NCI-H1105 treated with DMSO at 0.1 percent for 48 hours (cell line): ENCODE measurements around the gene AQP12B.
"Not testable (repeated sequence)": the region's sequence is repeated elsewhere in the genome, so short reads cannot be mapped to it uniquely, and the experiment has no call there.

Source experiments
- DNase-seq: peaks from one replicate; lab custom pipeline; 2025; lab: John Stamatoyannopoulos, UW

Gene AQP12B, protein sequence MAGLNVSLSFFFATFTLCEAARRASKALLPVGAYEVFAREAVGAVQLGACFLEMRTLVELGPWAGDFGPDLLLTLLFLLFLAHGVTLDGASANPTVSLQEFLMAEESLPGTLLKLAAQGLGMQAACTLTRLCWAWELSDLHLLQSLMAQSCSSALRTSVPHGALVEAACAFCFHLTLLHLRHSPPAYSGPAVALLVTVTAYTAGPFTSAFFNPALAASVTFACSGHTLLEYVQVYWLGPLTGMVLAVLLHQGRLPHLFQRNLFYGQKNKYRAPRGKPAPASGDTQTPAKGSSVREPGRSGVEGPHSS

DNA sequence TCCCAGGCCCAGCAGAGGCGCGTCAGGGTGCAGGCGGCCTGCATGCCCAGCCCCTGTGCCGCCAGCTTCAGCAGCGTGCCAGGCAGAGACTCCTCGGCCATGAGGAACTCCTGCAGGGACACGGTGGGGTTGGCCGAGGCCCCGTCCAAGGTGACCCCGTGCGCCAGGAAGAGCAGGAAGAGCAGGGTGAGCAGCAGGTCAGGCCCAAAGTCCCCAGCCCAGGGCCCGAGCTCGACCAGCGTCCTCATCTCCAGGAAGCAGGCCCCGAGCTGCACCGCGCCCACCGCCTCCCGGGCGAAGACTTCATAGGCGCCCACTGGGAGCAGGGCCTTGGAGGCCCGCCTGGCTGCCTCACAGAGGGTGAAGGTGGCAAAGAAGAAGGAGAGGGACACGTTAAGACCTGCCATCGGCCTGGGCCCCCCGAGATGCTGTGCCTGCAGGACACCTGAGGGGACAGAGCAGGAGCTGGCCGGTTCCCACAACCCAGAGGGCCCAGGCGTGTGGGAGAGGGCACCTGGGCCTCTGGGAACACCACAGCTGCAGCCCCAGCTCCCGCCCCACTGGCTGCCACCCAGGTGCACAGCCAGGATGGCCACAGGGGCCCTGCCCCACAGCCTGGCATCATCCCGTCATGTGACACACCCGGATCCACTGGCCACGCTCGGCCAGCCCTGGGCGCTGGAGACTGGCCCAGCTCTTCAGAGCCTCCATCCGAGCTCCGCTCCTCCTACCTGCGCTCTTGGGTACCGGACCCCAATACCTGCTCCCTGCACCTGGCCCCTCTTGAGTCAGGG is at the start of gene AQP12B:
Gene AQP12B, minus strand, starts transcription at position 455 of the 794 bp plus-strand sequence. Its CDS starts 48 bp downstream, at position 407.
- DNase-seq, result not testable (repeated sequence)

DNA sequence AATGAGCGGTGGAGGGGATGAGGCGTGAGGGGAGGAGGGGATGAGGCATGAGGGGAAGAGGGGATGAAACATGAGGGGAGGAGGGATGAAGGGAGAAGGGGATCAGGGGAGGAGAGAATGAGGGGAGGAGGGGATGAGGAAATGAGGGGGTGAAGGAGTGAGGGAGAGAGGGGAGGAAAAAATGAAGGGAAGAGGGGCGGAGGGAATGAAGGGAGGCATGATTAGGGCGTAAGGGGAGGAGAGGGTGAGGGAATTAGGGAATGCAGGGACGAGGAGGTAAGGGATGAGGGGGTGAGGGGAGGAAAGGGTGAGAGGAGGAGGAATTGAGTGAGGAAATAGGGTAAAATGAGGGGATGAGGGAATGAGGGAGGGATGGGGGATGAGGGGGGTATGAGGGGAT is 49.5 kb upstream of the AQP12B start:
- no peak for DNase-seq

DNA sequence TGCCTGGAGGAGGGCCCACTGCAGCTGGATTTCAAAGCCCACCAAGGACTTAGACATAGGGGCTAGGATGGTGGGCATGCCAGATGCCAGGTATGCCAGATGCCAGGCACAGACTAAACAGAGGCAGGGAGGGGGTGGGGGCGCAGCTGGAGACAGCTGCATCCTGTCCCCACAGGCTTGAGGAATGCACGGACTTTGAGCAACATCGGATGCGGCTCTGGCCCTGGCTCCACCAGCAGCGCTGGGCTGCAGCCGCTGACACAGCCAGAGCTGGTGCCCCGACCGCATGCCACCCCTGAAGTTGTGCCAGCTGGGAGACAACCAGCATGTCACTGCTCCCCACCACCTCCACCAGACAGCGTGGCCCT is 48.5 kb upstream of the AQP12B start:
- DNase-seq, result no peak

DNA sequence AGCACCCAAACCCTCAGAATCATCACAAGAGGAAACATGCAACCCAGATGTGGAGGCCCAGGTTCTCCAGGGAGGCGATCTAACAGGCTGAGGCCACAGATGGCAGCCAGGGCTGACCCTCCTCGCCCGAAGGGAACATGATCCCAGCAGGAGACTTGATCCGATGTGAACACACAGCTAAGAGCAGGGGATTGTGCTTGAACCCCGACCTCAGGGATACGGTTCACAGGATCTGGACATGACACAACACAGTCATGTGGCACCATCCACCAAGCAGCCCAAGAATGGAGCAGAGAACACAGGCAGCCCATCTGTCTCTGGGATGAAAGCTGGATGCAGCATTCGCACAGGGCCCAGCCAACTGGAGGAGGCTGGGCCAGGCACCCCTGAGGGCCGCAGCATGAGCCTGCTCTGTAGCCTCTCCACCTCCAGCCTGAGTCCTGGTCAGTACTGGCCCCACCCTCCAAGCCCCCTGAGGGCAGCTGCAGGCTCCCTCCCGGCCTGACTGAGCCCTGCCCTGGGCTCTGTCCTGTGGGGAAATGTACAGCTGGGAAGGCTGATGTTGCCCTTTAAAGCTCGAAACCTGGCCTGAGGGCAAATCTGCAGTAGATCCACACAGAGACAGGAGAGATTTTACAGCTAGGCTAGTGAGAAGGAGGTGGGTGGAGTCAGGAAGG is 48.0 kb upstream of the AQP12B start:
- no peak for DNase-seq

DNA sequence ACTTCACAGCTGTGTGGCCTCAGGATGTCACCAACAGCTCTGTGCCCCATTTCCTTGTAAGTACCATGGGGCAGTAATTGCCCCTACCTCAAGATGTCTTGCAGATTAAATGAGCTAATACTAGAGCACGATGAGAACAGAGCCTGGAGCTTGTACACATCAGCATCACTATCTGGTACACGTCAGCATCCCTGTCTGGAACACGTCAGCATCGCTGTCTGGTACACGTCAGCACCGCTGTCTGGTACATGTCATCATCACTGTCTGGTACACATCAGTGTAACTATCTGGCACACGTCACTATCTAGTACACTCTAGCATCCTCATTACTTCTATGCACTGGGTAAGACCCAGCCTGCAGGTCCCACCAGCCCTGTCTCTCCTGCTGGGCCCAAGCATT is 46.1 kb upstream of the AQP12B start:
- DNase-seq, result no peak

DNA sequence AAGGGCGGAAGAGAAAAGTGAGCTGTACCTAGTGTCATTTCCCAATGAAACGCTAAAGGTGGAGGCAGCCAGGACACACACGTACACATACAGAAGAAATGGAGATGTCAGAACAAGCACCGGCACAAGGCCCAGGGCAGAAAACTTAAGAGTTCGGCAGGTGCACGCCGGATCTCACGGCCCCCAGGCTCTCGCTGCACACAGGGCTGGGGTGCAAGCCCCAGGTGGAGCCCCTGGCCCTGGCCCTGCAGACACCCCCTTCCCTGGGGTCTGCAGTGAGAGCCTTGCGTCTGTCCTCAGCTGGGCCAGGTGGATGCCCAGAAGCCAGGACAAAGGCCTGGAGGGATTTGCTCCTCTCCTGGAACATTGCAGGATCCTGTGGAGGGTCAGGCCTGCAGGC is 45.7 kb upstream of the AQP12B start:
- DNase-seq, result no peak

DNA sequence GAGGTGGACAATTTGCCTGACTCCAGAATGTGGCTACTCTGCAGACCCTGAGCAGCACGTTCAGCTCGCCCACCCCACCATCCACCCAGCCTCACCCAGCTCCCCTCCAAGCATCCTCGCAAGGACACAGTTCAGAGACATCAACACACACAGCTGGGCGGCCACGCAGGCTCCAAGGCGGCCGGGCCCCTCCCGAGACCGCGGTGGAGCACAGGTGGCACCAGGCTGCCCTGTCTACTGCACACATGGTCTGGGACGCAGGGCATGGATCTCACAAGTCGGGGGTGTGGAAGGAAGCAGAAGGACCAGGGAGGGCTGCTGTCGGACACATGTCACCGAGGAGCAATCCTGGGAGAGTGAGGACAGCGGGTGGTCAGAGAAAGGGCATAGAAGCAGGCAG is 45.2 kb upstream of the AQP12B start:
- no peak for DNase-seq

DNA sequence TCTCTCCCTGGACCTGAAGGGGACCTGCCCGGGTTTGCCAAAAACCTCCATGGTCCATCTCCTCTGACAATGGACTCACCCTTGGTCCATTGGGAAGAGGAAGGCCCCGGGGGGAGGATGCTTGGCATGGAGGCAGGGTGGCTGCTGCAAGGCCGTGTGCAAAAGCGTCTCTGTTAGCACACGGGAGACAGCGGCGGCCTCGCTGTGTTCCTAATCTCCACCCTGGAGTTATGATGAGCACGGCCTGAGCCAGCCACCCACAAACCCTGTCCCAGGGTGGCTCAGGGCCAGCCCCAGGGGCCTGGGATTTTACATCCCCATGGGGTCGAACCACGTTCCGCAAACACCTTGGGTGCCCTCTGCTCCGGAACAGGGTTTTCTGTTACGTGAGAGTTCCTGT is 44.8 kb upstream of the AQP12B start:
- no peak for DNase-seq

DNA sequence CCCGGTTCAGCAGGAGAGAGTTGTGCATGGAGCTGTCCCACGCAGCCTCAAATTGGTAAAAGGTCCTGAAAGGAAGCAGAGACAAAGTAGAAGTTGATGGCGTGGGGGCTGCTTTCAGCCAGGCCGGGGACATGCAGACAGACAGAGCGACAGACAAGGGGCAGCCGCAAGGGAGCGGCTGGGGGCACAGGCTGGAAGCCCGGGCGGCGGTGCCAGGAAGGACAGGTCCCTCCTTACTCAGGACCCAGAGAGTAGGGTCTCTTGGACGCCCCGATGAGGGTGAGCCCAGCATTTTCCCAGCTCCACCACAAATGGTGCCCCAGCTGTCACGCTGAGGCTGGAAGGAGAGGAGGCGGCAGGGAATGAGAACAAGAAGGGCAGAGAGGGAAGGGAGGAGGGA is 44.2 kb upstream of the AQP12B start:
- no peak for DNase-seq

DNA sequence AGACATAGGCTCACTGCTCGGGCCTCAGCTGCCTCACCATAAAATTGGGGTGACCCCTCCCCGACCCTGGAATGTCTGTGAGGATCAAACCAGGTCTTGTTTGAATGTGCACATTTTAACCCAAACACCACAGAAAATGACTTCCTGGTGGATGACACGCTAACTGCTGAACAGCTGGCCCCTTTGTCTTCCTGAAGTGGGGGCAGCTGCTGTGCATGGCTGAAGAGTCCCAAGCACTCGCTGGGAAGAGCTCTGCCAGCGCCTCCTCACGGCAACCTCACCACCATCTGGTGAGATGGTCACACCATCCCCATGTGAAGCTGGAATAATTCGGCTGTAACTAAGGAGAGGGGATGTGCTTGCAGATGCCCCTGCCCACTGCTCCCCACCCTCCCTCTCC is 43.0 kb upstream of the AQP12B start:
- DNase-seq, result no peak

DNA sequence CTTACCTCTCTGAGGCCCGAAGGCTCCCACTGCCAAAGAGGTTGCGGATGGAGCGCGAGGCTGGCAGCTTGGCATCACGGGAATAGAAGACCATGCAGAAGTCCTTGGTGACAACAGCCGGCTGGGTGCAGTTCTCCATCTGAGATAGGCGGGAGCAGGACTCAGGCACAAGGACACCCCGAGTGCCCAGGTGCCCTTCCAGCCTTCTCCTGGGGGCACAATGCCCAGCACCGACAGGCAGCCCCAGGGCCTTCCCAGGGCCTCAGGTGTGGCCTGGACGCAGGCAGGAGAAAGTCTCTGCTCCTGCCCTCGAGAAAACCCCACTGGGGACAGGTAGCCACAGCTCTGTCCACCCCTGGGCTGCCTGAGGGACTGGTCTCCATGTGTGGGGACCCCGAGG is 42.6 kb upstream of the AQP12B start:
- no peak for DNase-seq

DNA sequence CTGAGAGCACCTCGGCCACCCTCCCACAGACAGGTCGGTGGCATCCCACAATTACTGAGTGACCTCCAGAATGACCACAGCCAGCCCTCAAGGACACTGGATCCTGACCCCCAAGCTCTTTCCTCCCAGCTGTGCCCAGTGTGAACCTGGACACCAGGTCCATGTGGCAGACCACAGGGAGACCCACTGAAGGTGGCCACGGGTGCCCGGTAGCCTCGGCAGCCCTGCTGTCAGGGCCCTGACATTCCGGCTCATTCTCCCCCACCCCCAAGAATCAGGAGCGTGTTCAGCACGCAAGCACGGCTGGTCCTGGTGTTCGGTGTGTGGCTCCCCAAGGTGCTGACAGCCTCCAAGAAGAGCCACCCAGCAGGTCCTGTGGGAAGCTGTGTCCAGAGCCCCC is 41.7 kb upstream of the AQP12B start:
- no peak for DNase-seq

DNA sequence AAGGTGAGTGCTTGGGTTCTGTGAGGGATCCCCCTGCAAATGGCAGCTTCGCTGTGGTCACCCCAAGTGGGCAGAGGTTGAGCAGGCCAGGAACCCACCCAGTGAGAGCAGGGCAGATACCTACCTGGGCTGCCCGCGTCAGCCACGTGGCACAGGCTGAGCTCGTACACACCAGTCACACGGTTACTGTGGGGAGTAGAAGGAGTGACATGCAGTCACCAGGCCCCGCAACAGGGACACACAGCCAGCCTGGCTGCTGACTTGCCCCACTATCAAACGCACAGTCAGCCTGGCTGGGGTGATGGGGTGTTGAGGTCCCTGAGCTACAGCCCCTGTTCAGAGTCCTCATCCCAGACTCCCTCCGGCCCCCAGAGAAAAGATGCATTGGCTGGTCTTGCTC is 41.2 kb upstream of the AQP12B start:
- no peak for DNase-seq

DNA sequence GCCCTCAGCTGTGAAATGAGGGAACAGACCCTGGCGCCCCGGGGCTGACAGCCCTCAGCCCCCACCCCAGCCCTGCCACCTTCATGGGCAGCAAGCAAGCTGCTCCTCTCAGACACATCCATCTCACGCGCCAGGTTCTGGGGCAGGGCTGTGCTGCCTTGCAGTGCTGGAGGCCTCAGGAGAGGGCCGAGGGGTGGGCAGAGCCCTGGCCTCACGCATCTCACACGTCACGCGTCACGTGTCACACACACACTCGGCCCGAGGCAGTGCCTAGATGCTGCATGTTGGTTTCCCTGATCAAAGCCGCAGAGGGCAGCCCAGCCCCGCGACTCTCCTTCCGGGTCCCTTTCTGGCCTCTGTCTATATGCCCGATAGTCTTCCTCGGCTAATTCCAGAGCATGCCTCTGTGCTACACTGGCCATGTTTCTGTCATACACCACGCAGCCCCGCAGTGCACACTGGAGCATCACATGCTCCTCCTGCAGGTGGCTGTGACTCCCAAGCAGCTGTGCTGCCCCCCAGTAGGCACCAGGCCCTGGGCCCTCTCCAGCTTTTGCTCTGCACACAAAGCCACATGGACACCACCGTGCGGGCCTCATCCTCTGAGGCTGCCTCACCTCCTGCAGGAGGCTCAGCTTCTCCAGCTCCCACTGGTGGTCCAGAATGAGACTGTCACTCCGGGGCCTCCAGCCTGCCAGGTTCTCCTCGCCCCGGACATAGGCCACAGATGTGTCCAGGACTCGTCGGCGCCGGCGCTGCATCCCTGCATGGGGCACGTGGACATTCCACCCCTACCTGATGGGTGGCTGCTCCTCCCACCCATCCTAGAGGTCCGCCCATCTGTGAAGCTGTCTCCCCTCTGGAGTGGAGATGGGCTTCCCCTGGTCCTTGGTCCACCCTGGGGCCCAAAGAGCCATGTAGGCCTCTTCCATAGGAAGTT is 40.4 kb upstream of the AQP12B start:
- no peak for DNase-seq

DNA sequence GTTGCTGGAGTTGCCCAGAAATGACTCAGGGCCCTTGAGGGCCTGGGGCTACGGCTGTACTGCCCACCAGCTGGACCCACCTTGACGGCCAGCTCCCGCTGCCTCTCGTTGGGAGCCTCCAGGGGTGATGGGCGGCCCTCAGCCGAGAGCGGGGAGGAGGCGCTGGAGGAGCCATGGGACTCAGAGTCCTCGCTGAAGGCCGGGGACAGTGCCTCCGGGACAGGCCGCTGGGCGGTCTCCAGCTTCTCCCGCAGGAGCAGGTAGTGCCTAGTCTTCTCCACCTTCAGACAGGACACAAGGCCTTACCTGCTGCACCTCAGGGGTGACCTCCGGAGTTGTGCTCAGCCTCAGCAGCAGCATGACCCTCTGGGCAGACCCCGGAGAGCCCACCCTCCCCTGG is 39.7 kb upstream of the AQP12B start:
- DNase-seq, result no peak

DNA sequence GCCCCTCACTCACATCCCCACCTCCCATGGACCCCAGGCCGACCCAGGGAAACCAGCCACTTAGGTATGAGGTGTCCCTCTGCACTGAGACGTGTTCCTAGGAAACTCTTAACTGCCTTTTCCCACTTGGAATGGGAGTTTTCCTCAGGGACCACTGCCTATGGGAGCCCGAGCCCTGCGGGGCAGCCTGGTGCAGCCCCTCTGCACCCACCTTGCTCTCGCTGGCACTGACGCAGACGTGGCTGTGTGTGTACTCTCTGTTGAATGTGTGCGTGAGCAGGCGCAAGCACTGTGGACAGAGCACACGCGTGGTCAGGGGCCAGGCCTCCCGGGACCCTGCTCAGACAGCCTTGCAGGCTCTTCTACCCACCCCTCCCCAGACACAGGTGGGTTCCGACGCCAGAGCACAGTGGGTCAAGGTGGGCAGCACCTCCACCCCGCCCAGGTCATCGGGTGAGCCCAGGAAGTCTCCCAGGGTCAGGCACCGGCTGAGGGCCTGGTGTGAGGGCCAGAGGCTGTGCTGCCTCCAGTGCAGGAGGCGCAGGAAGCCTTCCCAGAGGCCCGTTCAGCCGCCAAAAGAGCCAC is 39.0 kb upstream of the AQP12B start:
- no peak for DNase-seq

DNA sequence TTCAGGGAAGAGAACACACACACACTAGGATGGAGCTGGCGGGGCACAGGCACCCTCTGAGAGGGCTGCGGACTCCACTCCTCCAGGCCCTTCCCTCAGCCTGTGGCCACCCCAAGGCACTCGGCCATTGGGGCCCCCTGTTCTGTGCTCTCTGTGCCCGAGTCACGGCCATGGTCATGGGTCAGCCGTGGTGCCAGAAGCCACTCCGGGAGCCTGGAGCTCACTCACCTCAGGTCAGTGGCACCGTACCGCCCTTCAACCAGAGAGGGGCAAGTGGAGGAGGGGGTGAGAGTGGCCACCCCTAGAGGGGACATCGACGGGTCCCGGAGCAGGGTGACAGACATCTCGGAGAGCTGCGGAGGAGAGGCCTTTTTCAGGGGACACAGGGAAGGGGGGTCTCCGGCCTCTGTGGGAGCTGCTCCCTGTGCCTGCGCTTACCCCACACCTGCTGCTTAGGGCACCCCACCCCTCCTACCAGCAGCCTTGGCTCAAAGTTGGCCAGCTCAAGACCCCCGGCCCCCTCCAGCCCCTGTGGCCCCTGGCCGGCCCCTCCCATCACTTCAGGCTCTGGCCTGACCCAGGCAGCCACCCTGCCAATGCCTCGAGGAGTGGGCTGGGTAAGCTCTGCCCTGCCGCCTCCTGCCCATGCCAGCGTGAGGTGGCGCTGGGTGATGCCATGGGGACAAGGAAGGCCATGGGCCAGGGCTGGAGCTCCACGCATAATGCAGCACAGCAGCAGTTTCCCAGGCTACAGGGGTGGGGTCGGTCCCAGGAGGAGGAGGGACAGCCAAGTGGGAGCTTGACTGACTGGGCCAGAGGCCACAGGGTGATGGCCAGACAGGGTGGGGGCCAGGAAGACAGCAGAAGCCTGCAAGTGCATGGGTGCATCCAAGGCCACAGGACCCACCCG is 38.3 kb upstream of the AQP12B start:
- no peak for DNase-seq

DNA sequence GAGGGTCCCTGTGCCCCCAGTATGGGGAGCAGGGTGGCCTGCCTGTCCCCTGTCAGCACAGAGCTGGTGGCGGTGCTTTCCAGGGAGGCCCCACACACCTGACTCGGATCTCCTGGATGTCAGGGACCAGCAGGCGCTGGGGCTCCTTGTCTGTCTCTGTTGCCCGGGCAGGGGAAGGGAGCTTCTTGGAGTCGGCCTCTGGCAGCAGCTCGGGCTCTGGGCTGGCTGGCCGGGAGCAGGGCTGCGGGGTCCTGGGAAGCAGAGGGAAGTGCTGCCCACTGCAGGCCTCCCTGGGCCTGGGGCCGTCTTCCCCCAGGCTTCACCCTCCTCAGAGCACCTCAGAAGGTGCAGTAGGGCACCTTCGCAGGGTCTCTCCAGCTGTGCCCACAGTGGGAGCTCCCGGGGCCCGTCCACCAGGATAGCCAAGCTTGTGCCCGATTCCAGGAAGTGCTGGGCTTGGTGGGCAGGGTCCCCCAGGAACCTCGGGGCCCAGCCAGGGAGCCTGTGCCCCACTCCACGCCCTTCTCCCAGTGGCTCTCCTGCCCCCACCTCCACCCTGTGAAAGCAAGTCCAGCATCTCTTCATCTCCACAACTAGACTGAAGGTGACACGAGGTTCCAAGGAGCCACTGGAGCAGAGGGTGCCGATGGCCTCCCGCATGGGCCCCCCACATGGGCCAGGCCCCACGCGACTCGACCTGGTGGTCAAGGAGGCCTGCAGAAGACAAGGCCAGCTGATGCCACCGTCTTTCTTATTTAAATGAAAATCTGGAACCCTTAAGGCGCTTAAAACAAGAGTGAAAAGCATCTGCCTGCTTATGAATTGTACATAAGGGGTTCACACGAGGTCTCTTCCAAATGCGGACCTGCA is 37.2 kb upstream of the AQP12B start:
- DNase-seq, result no peak

DNA sequence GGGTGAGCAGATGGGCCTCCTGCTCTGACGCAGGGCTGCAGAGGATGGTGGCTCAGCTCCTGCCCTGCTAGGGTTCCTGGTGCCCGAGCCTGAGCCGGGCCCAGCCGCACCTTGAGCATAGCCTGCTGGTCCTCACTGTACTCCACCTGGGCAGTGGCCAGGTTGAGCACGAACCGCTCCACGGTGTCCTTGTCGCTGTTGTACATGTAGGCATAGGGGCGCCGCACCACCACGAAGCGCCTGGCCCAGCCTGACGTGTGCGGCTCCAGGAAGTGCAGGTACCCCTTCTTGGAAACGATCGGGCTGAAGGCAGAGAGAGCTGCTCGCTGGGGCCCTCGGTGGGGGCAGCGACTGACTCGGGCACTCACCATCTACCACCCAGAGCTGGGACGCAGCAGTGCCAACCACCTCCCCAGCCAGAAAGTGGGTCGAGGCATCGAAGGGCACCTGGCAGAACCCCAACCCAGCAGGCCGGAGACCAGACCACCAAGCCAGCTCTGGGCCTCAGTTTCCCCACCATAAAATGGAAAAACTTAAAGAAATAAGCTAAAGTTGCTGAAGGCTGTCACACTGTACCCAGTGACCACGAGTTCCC is 36.3 kb upstream of the AQP12B start:
- DNase-seq, result no peak
